Measurements from ENCODE around the gene RPS27. TPM values are rescaled to one million over a fixed set of nuclear protein-coding genes. Genes with fewer than 3 reads are reported as not detected.

RPS27 gene
- total RNA-seq, 1 donor from 2014 or later = 1,061 TPM

- Histone ChIP-seq H3K27ac (replicated peaks) (peak overlapping the region; percentile 99), H3K9me3 (replicated peaks) (no peaks in the 10 kb centered on the region), H3K27me3 (ENCODE audit: low read depth) (no peaks in the 10 kb centered on the region), H3K36me3 (peaks cover 54% of the 10 kb centered on the region), H3K4me1 (peaks cover 43% of the 10 kb centered on the region), H3K4me3 (peak overlapping the region; percentile 91)
- DNase-seq = no peak
- TF ChIP-seq CTCF (IDR thresholded peaks at IDR 0.05; ENCODE audit: borderline replicate concordance) = no peak
- intact Hi-C loops (cut with micrococcal nuclease) = no loop called here
Measured at GRCh38 chr1:153944827-153945117, 45.8 kb upstream of the RPS27 start.

- TF ChIP-seq CTCF (IDR thresholded peaks at IDR 0.05; ENCODE audit: borderline replicate concordance) = no peak
Measured at GRCh38 chr1:153945131-153945794, 45.3 kb upstream of the RPS27 start.

GRCh38 chr1:153945795-153946621, 44.6 kb upstream of the RPS27 start:
- TF ChIP-seq CTCF (IDR thresholded peaks at IDR 0.05; ENCODE audit: borderline replicate concordance) = no peak
- peak overlapping the region; percentile 91 for H3K4me3 ChIP-seq
- H3K27ac ChIP-seq (replicated peaks) = peak overlapping the region; percentile 99
- H3K36me3 ChIP-seq = peaks cover 54% of the 10 kb centered on the region
- H3K9me3 ChIP-seq (replicated peaks) = no peaks in the 10 kb centered on the region
- DNase-seq = peak; percentile 91
- no peaks in the 10 kb centered on the region for H3K27me3 ChIP-seq (ENCODE audit: low read depth)
- peaks cover 43% of the 10 kb centered on the region for H3K4me1 ChIP-seq
- intact Hi-C loops (cut with micrococcal nuclease) = no loop called here

More at GRCh38 chr1:153945131-153945794, 45.3 kb upstream of the RPS27 start:
- no peaks in the 10 kb centered on the region for H3K27me3 ChIP-seq (ENCODE audit: low read depth)
- H3K36me3 ChIP-seq = peaks cover 54% of the 10 kb centered on the region
- peaks cover 43% of the 10 kb centered on the region for H3K4me1 ChIP-seq
- peak; percentile 69 for DNase-seq
- intact Hi-C loops (cut with micrococcal nuclease) = no loop called here
- no peaks in the 10 kb centered on the region for H3K9me3 ChIP-seq (replicated peaks)
- H3K27ac ChIP-seq (replicated peaks) = peak overlapping the region; percentile 99
- peak overlapping the region; percentile 91 for H3K4me3 ChIP-seq

GRCh38 chr1:153946622-153947241, 43.8 kb upstream of the RPS27 start, which contains the start of gene DENND4B:
DENND4B (minus strand) TSS chr1:153946718; CDS start chr1:153944374, 2,344 bp downstream.
- peak; percentile 96 for TF ChIP-seq CTCF (IDR thresholded peaks at IDR 0.05; ENCODE audit: borderline replicate concordance)
- H3K27me3 ChIP-seq (ENCODE audit: low read depth) = no peaks in the 10 kb centered on the region
- peaks cover 43% of the 10 kb centered on the region for H3K4me1 ChIP-seq
- H3K9me3 ChIP-seq (replicated peaks) = no peaks in the 10 kb centered on the region
- H3K36me3 ChIP-seq = peaks cover 55% of the 10 kb centered on the region
- intact Hi-C loops (cut with micrococcal nuclease) = no loop called here
- peak; percentile 85 for DNase-seq
- H3K27ac ChIP-seq (replicated peaks) = peak within 1 kb of the TSS; percentile 99
- H3K4me3 ChIP-seq = peak within 1 kb of the TSS; percentile 91

- H3K27me3 ChIP-seq (ENCODE audit: low read depth) = no peaks in the 10 kb centered on the region
- H3K27ac ChIP-seq (replicated peaks) = no peak overlapping the region
- intact Hi-C loops (cut with micrococcal nuclease) = no loop called here
- DNase-seq = no peak
- peaks cover 30% of the 10 kb centered on the region for H3K4me1 ChIP-seq
- H3K36me3 ChIP-seq = peaks cover 72% of the 10 kb centered on the region
- no peaks in the 10 kb centered on the region for H3K9me3 ChIP-seq (replicated peaks)
- no peak for TF ChIP-seq CTCF (IDR thresholded peaks at IDR 0.05; ENCODE audit: borderline replicate concordance)
- H3K4me3 ChIP-seq = no peak overlapping the region
Measured at GRCh38 chr1:153951183-153951582, 39.4 kb upstream of the RPS27 start.
